Stimulated activated naive CD8-positive, alpha-beta T cell treated with anti-CD3 and anti-CD28 coated beads, Interleukin-15, amount 100 ng/mL, for 72 hours (primary cell): ENCODE results near the gene HES7.
"Not testable (repeated sequence)": the region's sequence is repeated elsewhere in the genome, so short reads cannot be mapped to it uniquely, and the experiment has no call there.

Source experiments
- ATAC-seq: fragments of 150-1000 bp; cut with Tn5 transposase; 2 replicates; pipeline ENCODE4 v1.10.0; 2021; ENCODE audit warnings: mild to moderate bottlenecking, moderate library complexity
- DNase-seq, 2 donors: peaks; one replicate each; pipeline ENCODE4 v3.0.0; 2021 to 2022
- H3K27ac Mint-ChIP-seq, 2 donors: one replicate each; pipeline ENCODE4 v1.8.0; 2022; ENCODE audit warnings: mild to moderate bottlenecking in 2 of 2, mixed read lengths in 2 of 2, moderate library complexity in 2 of 2
- H3K27me3 Mint-ChIP-seq: one replicate; pipeline ENCODE4 v1.8.0; 2022; ENCODE audit warnings: mixed read lengths
- H3K4me1 Mint-ChIP-seq: one replicate; pipeline ENCODE4 v1.8.0; 2022; ENCODE audit warnings: mild to moderate bottlenecking, mixed read lengths
- H3K4me3 Mint-ChIP-seq, 2 donors: one replicate each; pipeline ENCODE4 v1.8.0; 2022; ENCODE audit warnings: mild to moderate bottlenecking in 2 of 2, mixed read lengths in 2 of 2, moderate library complexity in 1 of 2
- H3K9me3 Mint-ChIP-seq, 2 donors: one replicate each; pipeline ENCODE4 v1.8.0; 2022; ENCODE audit warnings: mixed read lengths in 2 of 2

Gene HES7

GRCh38 chr17:8109661-8110455, 14.0 kb downstream of the HES7 start:
- peak overlapping the region; percentile 46 to 66 for H3K4me3 Mint-ChIP-seq
- no peak overlapping the region for H3K27ac Mint-ChIP-seq
- peaks cover 34% of the 10 kb centered on the region for H3K27me3 Mint-ChIP-seq
- peak; percentile 95 for ATAC-seq
- peaks cover 6% of the 10 kb centered on the region for H3K4me1 Mint-ChIP-seq
- H3K9me3 Mint-ChIP-seq, result no peaks in the 10 kb centered on the region
- peak; percentile 78 to 80 for DNase-seq

DNA sequence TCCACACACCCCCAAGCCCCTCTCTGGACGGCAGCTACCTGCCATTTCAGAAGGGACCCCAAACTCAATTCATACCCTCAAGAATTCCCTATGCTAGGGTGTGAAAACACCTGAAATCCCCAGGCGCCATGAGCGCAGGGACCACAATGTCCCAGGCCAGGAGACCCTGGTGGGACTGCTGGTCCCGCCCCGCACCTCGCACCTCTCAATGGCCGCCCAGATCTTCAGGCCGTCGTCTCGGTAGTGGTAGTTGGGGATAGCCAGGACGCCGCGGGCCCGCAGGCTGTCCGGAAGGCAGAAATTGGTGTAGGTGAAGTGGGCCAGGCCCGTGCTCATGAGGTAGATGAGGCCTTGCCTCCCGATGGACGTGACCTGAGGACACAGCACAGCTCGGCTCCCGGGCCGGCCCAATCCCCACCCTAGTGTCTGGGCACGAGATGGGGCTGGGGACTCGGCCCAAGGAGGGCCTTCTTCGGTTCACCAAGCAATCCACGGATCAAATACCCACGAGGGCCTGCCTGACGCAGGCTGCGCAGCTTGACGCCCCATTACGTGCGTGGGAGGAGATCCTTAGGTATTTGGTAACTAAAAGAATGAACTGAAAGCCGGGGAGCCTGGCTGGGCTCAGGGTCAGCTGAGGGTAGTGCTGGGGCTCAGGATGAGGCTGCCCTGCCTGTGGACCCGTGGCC, 14.8 kb downstream of the HES7 start:
- H3K27ac Mint-ChIP-seq, result no peak overlapping the region

GRCh38 chr17:8106980-8107379, 16.9 kb downstream of the HES7 start:
- ATAC-seq, DNase-seq, H3K4me3 Mint-ChIP-seq, H3K4me1 Mint-ChIP-seq, H3K9me3 Mint-ChIP-seq, H3K27me3 Mint-ChIP-seq, H3K27ac Mint-ChIP-seq: not testable (repeated sequence)

More for the DNA sequence above, 14.8 kb downstream of the HES7 start:
- ATAC-seq, result no peak
- Mint-ChIP-seq H3K4me1 (peaks cover 6% of the 10 kb centered on the region), H3K27me3 (peaks cover 27% of the 10 kb centered on the region), H3K9me3 (no peaks in the 10 kb centered on the region), H3K4me3 (peak overlapping the region in 1 of 2 donors; percentile 12)
- no peak for DNase-seq

- Mint-ChIP-seq H3K27ac (peak overlapping the region in 1 of 2 donors; percentile 1), H3K9me3 (no peaks in the 10 kb centered on the region), H3K4me1 (peaks cover 6% of the 10 kb centered on the region), H3K4me3 (no peak overlapping the region), H3K27me3 (peaks cover 3% of the 10 kb centered on the region)
- ATAC-seq (no peak), DNase-seq (no peak)
Observed at GRCh38 chr17:8105957-8106398, 17.9 kb downstream of the HES7 start.

GRCh38 chr17:8104911-8105310, 19.0 kb downstream of the HES7 start:
- Mint-ChIP-seq H3K4me1 (no peaks in the 10 kb centered on the region), H3K9me3 (no peaks in the 10 kb centered on the region), H3K4me3 (no peak overlapping the region), H3K27me3 (no peaks in the 10 kb centered on the region), H3K27ac (no peak overlapping the region)
- DNase-seq, result no peak
- ATAC-seq, result no peak

DNA sequence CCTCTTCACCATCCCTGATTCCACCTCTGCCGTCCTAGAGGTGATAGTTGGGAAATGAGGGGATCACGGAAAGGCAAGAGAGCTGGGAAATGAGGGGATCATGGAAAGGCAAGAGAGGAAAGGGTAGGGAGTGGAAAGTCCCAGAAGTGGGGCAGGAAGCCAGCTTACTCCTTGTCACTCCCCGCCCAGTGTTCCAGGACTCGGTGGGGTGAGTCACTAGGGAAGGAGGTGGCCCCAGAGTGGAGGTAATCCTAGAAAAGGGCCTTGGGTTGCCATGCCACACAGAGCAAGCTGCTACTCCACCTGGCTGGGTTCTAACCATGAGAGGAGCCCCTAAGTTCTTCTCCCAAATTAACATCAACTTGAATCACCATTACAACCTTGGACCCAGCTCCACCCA, 20.4 kb downstream of the HES7 start:
- H3K9me3 Mint-ChIP-seq, result no peaks in the 10 kb centered on the region
- H3K27ac Mint-ChIP-seq, result no peak overlapping the region
- no peaks in the 10 kb centered on the region for H3K27me3 Mint-ChIP-seq
- no peak for DNase-seq
- no peak overlapping the region for H3K4me3 Mint-ChIP-seq
- ATAC-seq, result no peak
- H3K4me1 Mint-ChIP-seq, result no peaks in the 10 kb centered on the region

- Mint-ChIP-seq H3K27ac (no peak overlapping the region), H3K27me3 (peaks cover 9% of the 10 kb centered on the region), H3K4me1 (no peaks in the 10 kb centered on the region), H3K9me3 (no peaks in the 10 kb centered on the region), H3K4me3 (no peak overlapping the region)
- ATAC-seq (no peak), DNase-seq (no peak)
Observed at GRCh38 chr17:8101721-8102120, 22.2 kb downstream of the HES7 start.

GRCh38 chr17:8100763-8101162, 23.1 kb downstream of the HES7 start:
- Mint-ChIP-seq H3K4me3 (no peak overlapping the region), H3K27ac (no peak overlapping the region), H3K9me3 (no peaks in the 10 kb centered on the region), H3K4me1 (no peaks in the 10 kb centered on the region), H3K27me3 (peaks cover 15% of the 10 kb centered on the region)
- DNase-seq (no peak), ATAC-seq (no peak)

GRCh38 chr17:8100111-8100510, 23.8 kb downstream of the HES7 start:
- Mint-ChIP-seq H3K27ac (peak overlapping the region in 1 of 2 donors; percentile 81), H3K4me3 (no peak overlapping the region), H3K4me1 (peaks cover 1% of the 10 kb centered on the region), H3K9me3 (no peaks in the 10 kb centered on the region), H3K27me3 (peaks cover 15% of the 10 kb centered on the region)
- ATAC-seq (no peak), DNase-seq (no peak)

DNA sequence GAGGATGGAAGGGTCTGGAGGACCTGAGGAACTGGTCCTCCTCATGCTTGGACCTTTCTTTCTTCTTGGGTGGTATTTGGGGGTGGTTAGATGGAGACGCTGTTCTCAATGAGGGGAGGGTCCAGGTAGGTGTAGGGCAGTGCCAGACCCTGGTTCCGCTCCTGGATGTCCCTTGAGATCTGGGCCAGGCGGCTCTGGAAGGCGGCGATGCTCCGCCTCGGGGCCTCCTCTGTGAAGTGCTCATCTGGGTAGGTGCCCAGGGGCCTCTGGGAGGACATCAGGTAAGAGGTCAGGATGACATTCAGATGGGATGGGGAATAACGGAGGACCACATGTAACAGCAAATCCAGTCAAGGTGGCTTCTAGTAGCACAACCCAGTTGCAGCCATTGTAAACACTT, 27.4 kb downstream of the HES7 start:
- Mint-ChIP-seq H3K4me3 (no peak overlapping the region), H3K4me1 (peaks cover 14% of the 10 kb centered on the region), H3K9me3 (no peaks in the 10 kb centered on the region), H3K27me3 (peaks cover 27% of the 10 kb centered on the region), H3K27ac (no peak overlapping the region)
- ATAC-seq (no peak), DNase-seq (no peak)

GRCh38 chr17:8095361-8095760, 28.5 kb downstream of the HES7 start:
- no peaks in the 10 kb centered on the region for H3K9me3 Mint-ChIP-seq
- H3K4me3 Mint-ChIP-seq, result no peak overlapping the region
- ATAC-seq (no peak), DNase-seq (no peak)
- peaks cover 14% of the 10 kb centered on the region for H3K4me1 Mint-ChIP-seq
- peaks cover 38% of the 10 kb centered on the region for H3K27me3 Mint-ChIP-seq
- no peak overlapping the region for H3K27ac Mint-ChIP-seq

DNA sequence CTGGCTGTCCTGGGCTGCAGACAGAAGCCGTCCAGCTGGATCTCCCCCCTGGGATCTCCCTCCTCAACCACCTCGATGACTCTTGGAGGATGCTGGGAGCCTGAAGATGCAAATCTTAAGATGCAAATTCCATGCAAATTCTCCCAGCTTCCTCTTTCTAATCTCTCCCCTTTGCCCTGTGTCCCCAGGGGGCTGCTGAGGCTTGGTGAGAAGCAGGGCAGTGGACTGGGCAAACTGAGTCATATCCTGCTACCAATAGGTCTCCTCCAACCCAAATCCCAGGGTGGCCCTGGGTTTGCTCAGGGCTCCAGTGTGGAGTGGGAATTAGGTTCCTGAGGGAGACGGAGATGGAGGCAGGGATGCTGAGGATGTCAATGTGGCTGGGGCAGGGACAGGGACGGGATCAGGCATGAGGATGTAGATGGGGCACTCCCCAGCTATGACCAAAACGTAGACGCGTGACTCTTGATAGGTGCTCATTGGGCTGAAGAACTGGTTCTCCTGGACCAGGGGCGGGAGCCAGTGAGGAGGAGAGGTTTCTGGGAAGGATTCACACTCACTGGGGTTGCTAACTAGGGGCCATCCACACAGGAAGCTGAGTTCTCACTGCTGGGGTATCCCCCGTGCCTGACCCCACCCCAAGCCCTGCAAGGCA, 32.7 kb downstream of the HES7 start:
- H3K4me3 Mint-ChIP-seq, result no peak overlapping the region
- H3K9me3 Mint-ChIP-seq, result no peaks in the 10 kb centered on the region
- DNase-seq (no peak), ATAC-seq (no peak)
- peaks cover 14% of the 10 kb centered on the region for H3K4me1 Mint-ChIP-seq
- no peak overlapping the region for H3K27ac Mint-ChIP-seq
- H3K27me3 Mint-ChIP-seq, result peaks cover 43% of the 10 kb centered on the region

DNA sequence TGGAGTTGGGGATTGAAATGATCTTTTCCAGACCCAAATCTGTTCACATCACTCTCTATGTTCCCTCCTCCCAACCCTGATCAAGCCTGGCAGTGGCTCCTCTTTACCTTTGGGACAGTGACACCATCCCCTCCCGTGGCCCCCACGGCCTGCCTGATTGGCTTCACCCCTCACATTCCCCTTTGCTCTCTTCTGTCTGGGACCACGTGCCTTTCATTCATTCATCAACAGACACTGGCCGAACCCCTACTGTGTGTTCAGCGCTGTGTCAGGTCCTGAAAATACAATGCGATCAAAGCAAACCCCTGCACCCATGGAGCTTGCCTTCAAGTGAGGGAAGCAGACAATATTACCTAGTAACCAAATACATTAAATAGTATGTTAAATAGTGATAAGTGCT, 34.2 kb downstream of the HES7 start:
- no peak overlapping the region for H3K27ac Mint-ChIP-seq
- peaks cover 41% of the 10 kb centered on the region for H3K27me3 Mint-ChIP-seq
- H3K4me1 Mint-ChIP-seq, result peaks cover 9% of the 10 kb centered on the region
- DNase-seq, result no peak
- ATAC-seq, result no peak
- H3K9me3 Mint-ChIP-seq, result no peaks in the 10 kb centered on the region
- H3K4me3 Mint-ChIP-seq, result no peak overlapping the region

DNA sequence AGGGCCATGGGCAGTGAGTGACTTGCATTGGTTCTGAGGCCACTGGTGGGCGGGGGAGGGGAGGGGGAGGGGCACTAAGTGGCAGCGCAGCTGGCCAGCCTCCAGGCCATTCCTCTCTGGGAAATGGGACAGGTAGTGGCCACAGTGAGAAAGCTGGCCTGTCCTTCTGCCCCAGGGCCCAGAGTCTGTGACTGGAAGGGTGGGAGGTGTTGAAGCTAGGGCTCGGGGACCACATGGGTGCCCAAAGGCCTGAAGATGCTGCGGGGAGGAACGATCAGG, 36.0 kb downstream of the HES7 start:
- H3K27ac Mint-ChIP-seq, result no peak overlapping the region
- DNase-seq (no peak), ATAC-seq (no peak)
- H3K4me3 Mint-ChIP-seq, result no peak overlapping the region
- peaks cover 40% of the 10 kb centered on the region for H3K27me3 Mint-ChIP-seq
- H3K9me3 Mint-ChIP-seq, result no peaks in the 10 kb centered on the region
- no peaks in the 10 kb centered on the region for H3K4me1 Mint-ChIP-seq

GRCh38 chr17:8087075-8087951, 36.6 kb downstream of the HES7 start, which contains the start of gene ALOX12B:
Gene ALOX12B, minus strand, starts transcription at chr17:8087716. Its CDS starts 274 bp downstream, at chr17:8087442.
- DNase-seq (no peak), ATAC-seq (no peak)
- Mint-ChIP-seq H3K27ac (peak within 1 kb of the TSS in 1 of 2 donors; percentile 74), H3K4me3 (no peak within 1 kb of the TSS), H3K27me3 (peaks cover 34% of the 10 kb centered on the region), H3K4me1 (no peaks in the 10 kb centered on the region), H3K9me3 (no peaks in the 10 kb centered on the region)
